ENCODE data around the gene C1QTNF5.

Gene C1QTNF5

GRCh38 chr11:119356349-119357031 is 15.8 kb upstream of the C1QTNF5 start:
- peak; percentile 63 to 69 for DNase-seq

GRCh38 chr11:119355091-119355843 is 14.6 kb upstream of the C1QTNF5 start:
- DNase-seq = no peak

GRCh38 chr11:119352857-119353260 is 12.2 kb upstream of the C1QTNF5 start:
- no peak for DNase-seq

GRCh38 chr11:119351232-119351631 is 10.5 kb upstream of the C1QTNF5 start:
- no peak for DNase-seq

- DNase-seq = no peak
Measured at GRCh38 chr11:119350302-119350701, 9.6 kb upstream of the C1QTNF5 start.

GRCh38 chr11:119347940-119348605 is 7.4 kb upstream of the C1QTNF5 start:
- DNase-seq = no peak

- DNase-seq = no peak
Measured at GRCh38 chr11:119347242-119347641, 6.6 kb upstream of the C1QTNF5 start.

- DNase-seq = no peak
Measured at GRCh38 chr11:119346605-119347004, 5.9 kb upstream of the C1QTNF5 start, which contains the start of gene MFRP. MFRP (minus strand) TSS chr11:119346705; CDS start chr11:119346513, 192 bp downstream.

- no peak for DNase-seq
Measured at GRCh38 chr11:119345685-119346084, 5.0 kb upstream of the C1QTNF5 start.

GRCh38 chr11:119344291-119345010 is 3.8 kb upstream of the C1QTNF5 start:
- no peak for DNase-seq

- DNase-seq = no peak
Measured at GRCh38 chr11:119343726-119344125, 3.0 kb upstream of the C1QTNF5 start.

GRCh38 chr11:119342362-119343130 is 1.9 kb upstream of the C1QTNF5 start:
- DNase-seq = no peak

GRCh38 chr11:119342023-119342300 is 1.3 kb upstream of the C1QTNF5 start:
- DNase-seq = no peak

- DNase-seq = no peak
Measured at GRCh38 chr11:119341222-119342022, 739 bp upstream of the C1QTNF5 start.

- DNase-seq = no peak
Measured at GRCh38 chr11:119339589-119340334, 921 bp downstream of the C1QTNF5 start.

GRCh38 chr11:119338965-119339588 is 1.6 kb downstream of the C1QTNF5 start:
- DNase-seq = no peak

GRCh38 chr11:119338318-119338890 is 2.3 kb downstream of the C1QTNF5 start:
- peak; percentile 53 to 68 for DNase-seq

GRCh38 chr11:119337581-119338317 is 2.9 kb downstream of the C1QTNF5 start:
- DNase-seq = no peak

- DNase-seq = no peak
Measured at GRCh38 chr11:119336744-119337469, 3.8 kb downstream of the C1QTNF5 start.
